Activated CD8-positive, alpha-beta memory T cell treated with anti-CD3 and anti-CD28 coated beads for 36 hours (primary cell): ENCODE measurements around the gene PIK3CD. TPM values are rescaled to one million over a fixed set of nuclear protein-coding genes. Genes with fewer than 3 reads are reported as not detected.

ENCODE experiments used
- CTCF ChIA-PET: fragments of 350-600 bp; sonication (Branson Sonifier 250); formaldehyde crosslinking; loops from one replicate; lab custom pipeline; 2021; ENCODE audit warnings: antibody characterized with exemption; lab: Charles Lee
- POLR2A ChIA-PET: fragments of 350-600 bp; sonication (Branson Sonifier 250); formaldehyde crosslinking; loops from one replicate; lab custom pipeline; 2021; ENCODE audit warnings: antibody characterized with exemption; lab: Charles Lee
- total RNA-seq, 2 experiments: library from RNA; stranded (reverse); gene quantifications; one replicate each; pipeline ENCODE4 v1.2.3, GENCODE V29; 2021

Gene PIK3CD
- total RNA-seq, 2 experiments from 2014 or later, result 150 to 153 TPM

DNA sequence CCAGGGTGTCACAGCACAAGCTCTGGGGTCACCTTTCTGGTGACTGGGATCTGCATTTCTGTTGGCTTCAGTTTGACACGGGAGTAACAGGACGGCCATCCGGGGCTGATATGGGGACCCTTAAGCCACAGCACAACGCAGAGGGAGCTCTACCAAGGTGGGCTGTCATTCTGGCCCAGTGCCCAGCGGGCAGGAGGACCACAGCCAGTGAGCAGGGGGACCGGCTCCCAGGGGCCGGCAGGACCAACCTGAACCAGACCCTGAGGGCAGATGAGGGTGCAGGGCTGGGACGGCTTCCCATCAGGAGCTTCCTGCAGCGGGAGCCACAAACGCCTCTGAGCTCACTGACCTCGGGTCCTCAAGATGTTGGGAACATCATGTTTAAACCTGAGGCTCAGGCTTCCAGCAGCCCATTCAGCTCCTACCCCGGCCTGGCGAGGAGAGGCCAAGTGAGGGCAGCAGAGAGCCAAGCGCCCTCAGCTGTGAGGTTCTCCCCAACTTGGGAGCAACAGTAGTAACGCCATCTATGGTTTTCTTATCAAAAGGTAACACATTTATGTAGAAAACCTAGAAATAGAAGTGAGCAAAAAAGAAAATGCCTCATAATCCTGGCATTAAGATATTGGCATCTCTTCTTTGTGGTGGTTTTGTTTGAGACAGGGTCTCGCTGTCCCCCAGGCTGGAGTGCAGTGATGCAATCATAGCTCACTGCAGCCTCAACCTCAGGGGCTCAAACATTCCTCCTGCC is 36.0 kb upstream of the PIK3CD start:
- ChIA-PET CTCF (interaction anchor here (0.5 to 2.0 kb wide), 11 partner anchors 8 to 168 kb away, joined by 3 to 8 read pairs (median 3); no protein-coding TSS in a partner anchor), POLR2A (interaction anchor here (0.7 kb wide), 1 partner anchor 1497 kb away, joined by 3 read pairs; no protein-coding TSS in a partner anchor)

DNA sequence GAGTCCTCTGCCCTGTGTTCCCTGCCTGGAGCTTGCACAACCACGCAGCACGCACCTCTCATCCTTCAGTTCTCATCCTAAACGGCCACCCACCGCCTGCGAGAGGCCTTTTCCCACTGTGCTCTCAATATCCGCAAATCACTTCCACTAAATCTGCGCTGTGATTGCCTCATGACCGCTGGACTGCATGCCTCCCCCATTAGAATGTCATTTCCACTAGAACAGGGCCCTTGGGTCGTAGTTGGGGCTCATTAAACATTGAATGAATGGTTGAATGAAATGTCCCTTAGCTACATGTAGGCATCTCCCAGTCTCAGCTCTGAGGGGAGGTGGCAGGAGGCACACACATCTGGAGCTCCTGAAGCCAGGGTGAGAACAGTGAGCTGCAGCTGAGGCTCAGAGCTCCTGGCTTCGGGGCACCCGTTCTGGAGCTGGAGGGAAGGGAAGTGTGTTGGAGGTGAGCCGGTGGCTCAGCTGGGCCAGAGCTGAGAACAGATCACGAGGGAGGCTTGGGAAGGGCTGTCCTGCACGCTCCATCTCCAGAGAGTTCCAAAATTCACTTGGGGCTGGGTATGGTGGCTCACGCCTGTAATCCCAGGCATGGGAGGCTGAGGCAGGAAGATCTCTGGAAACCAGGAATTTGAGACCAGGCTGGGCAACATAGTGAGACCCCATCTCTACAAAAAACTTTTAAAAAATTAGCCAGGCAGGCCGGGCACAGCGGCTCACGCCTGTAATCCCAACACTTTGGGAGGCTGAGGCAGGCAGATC is 32.4 kb upstream of the PIK3CD start:
- POLR2A ChIA-PET, result no interaction called here
- CTCF ChIA-PET, result no interaction called here

DNA sequence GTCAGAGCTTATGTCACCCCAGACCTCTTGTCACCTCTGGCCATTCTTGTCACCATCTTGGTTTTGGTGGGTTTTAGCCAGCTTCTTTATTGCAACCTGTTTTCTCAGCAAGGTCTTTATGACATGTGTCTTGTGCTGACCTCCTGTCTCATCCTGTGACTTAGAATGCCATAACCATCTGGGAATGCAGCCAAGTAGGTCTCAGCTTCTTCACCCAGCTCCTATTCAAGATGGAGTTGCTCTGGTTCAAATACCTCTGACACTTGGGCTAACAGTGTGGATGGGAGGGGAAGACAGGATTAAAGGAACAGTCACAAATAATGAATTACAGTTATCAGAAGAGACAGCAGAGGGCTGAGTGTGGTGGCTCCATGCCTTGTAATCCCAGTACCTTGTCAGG is 30.5 kb upstream of the PIK3CD start:
- POLR2A ChIA-PET, result no interaction called here
- CTCF ChIA-PET, result interaction anchor here (1.1 to 2.1 kb wide), 2 partner anchors 10 to 101 kb away, joined by 3 to 4 read pairs; no protein-coding TSS in a partner anchor

DNA sequence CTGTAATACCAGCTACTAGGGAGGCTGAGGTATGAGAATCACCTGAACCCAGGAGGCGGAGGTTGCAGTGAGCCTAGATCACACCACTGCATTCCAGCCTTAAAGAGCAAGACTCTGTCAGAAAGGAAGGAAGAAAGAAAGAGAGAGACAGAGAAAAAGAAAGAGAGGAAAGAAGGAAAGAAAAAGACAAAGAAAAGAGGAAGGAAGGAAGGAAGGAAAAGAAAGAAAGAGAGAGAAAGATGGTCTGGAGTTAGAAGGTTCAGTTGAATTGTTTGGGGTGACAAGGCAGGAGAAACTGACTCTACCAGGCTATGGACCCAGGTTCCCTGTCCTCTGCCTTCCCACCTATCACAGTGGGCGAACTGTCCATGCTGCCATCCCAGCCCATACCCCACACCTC is 27.4 kb upstream of the PIK3CD start:
- CTCF ChIA-PET, result interaction anchor here (0.8 kb wide), 1 partner anchor 9 kb away, joined by 3 read pairs; no protein-coding TSS in a partner anchor
- POLR2A ChIA-PET, result no interaction called here

DNA sequence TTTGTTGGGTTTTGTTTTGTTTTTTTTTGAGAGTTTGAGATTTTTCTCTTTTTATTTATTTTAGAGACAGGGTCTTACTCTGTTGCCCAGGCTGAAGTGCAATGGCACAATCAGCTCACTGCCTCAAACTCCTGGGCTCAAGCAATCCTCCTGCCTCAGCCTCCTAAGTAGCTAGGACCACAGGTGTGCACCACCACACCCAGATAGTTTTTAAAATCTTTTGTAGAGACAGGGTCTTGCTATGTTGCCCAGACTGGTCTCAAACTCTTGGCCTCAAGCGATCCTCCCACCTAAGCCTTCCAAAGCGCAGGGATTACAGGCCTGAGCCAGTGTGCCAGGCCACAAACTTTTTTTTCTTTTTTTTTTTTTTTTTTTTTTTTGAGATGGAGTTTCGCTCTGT is 26.5 kb upstream of the PIK3CD start:
- POLR2A ChIA-PET, result interaction anchor here (0.7 kb wide), 1 partner anchor 543 kb away, joined by 10 read pairs; no protein-coding TSS in a partner anchor
- CTCF ChIA-PET, result interaction anchor here (0.7 to 7.6 kb wide), 3 partner anchors 28 to 283 kb away, joined by 4 to 97 read pairs (median 21); partner anchors contain the start of gene PIK3CD

DNA sequence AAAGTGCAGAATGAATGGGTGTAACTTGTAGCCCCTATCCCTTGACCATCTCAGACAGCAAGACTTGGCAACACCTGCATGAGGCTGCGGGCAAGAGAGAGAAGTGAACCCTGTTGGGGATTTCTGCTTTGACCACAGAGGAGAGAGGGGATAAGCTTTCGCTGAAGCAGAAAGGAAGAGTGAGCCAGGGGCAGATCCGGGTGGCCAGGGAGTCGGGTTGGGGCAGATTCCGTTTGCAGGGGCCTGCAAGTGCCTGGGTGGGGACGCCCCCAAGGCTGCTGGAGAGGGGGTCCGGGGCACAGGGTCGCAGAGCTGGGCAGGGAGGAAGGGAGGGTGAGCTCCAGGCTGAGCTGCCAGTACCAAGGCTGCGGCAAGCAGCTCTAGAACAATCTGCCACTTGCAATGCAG is 25.3 kb upstream of the PIK3CD start:
- POLR2A ChIA-PET, result interaction anchor here (0.5 to 6.8 kb wide), 5 partner anchors 26 to 273 kb away, joined by 3 to 91 read pairs (median 5); partner anchors contain the start of gene PIK3CD
- CTCF ChIA-PET, result interaction anchor here (0.6 to 7.6 kb wide), 24 partner anchors 9 to 1123 kb away, joined by 3 to 97 read pairs (median 6); partner anchors contain the start of gene PIK3CD

DNA sequence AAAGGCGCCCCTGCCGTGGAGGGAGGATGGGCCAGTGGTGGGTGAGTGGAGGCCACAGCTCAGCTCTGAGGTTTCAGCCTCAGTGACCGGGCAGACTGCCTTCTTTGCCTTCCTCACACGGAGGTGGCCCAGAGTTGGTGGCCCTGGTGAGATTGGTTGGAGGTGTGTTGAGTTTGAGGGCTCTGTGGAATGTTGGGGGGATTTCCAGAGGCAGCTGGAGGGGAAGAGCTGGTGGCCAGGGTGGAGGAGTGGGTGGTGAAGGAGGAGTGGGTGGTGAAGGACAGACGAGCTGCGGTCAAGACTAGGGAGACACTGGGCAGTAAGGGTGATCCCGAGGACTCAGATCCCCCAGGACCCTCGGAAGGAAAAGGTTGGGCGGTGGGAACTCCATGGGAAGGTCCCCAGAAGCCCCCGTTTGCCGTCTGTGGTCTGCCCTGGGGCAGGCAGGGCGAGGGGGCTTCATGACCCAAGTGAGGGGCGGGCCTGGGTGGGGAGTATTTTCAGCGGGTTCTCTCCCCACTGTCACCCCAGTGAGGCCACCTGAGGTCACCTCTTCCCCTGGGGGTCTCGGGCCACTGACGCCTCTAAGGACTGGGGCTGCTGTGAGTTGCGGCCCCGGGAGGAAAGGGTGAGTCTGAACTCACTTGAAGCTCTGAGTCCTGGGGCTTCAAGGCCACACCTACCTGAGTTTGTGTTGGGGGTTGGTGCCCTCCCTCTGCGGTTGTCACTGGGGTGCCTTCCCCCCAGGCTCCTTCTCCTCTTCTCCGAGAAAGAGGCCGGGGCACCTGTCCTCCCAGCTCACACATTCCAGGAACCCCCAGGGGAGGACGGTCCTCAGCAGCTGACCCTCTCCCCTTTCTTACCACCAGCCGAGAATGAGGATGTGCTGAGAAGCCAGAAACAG is 22.7 kb upstream of the PIK3CD start:
- CTCF ChIA-PET, result interaction anchor here (0.5 to 7.6 kb wide), 17 partner anchors 12 to 286 kb away, joined by 3 to 97 read pairs (median 6); partner anchors contain the start of genes PIK3CD and TMEM201
- POLR2A ChIA-PET, result interaction anchor here (0.5 to 6.8 kb wide), 10 partner anchors 8 to 91 kb away, joined by 3 to 91 read pairs (median 4); partner anchors contain the start of gene PIK3CD

DNA sequence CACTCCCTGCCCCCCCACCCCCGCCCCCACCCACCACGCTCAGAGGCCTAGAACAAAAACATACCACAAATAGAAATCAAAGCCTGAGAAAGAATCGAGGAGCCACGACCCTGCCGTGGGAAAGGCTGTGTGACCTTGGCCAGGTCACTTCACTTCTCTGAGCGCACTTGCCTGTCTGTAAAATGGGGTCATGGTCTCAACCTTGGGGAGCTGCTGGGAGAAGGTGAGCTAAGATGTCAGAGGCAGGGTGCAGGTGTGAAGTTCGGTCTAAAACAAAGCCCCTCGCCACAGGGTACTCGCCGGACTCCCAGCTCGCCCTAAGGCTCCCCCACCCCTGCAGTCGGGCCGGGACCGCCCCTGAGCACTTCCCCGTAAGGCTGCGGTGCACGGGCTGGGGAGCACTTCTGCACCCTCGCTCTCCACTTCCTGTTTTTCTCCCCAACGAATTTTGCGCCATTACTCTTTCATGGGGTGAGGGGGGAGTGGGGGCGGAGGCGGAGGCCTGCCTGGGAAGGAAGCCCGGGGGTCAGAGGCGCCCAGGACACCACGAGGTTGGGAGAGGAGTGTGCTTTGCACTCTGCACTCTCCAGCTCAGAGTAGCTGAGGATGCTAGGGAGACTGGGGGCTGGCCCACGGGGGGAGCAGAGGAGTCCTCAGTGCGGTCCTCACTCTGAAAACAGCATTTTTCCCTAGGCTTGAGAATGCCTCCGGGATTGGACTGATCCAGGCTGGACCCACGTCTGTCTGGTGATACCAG is 21.9 kb upstream of the PIK3CD start:
- ChIA-PET CTCF (interaction anchor here (0.5 to 7.6 kb wide), 15 partner anchors 12 to 285 kb away, joined by 3 to 97 read pairs (median 6); partner anchors contain the start of genes PIK3CD and TMEM201), POLR2A (interaction anchor here (0.6 to 6.8 kb wide), 9 partner anchors 7 to 90 kb away, joined by 3 to 91 read pairs (median 4); partner anchors contain the start of gene PIK3CD)

DNA sequence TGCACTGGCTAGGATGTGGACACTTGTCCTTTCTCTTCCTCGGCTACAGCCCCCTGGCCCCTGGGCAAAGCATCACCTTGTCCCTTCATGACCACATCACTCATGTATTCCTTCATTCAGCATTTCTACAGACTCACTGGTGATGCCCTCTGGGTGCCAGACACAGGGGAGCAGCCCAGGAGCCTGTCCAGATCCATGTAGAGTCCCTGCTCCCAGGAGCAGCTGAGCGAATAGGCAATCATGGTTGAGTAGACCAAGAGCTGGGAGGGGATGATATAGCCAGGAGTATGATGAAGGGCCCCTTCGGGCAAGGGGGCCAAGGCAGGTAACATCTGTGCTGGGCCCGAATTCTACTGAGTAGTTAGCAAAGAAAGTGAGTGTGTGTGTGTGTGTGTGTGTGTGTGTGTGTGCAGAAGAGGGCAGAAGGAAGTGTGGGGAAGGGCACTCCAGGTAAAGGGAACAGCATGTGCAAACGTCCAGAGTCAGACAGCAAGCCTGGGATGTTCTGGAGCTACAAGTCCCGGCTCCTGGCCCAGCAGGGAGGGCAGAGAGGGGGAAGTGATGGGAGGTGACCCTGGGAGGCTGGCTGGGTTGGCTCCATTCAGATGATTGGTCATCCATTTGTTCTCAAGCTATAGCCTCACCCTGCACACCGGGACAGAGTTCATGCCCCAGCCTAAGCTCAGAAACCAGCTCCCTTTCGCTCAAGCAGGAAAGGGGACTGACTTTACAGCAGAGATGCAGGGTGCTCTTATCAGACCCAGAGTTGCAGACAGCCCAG is 21.0 kb upstream of the PIK3CD start:
- CTCF ChIA-PET, result interaction anchor here (0.6 to 7.6 kb wide), 9 partner anchors 10 to 243 kb away, joined by 3 to 97 read pairs (median 39); partner anchors contain the start of gene PIK3CD
- POLR2A ChIA-PET, result interaction anchor here (0.6 to 6.8 kb wide), 4 partner anchors 10 to 85 kb away, joined by 3 to 91 read pairs (median 4); partner anchors contain the start of gene PIK3CD

DNA sequence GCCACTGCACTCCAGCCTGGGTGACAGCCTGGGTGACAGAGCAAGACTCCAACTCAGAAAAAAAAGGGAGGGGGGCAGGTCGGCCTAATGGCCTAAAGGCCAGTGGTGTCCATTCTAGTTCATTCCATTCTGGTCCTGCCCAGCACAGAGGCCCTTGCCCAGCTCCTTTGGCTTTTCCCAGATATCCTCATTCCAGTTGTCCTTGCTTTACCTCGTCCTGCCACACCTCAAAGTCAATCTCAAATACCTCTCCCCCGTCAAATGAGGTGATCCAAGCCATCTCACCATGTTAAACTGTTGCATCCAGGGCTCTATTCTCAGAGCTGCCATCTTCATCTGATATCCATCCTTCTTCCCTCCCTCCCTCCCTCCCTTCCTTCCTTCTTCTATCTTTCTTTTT is 19.9 kb upstream of the PIK3CD start:
- CTCF ChIA-PET, result interaction anchor here (6.1 to 7.6 kb wide), 2 partner anchors 10 to 22 kb away, joined by 70 to 97 read pairs; partner anchors contain the start of gene PIK3CD
- POLR2A ChIA-PET, result interaction anchor here (1.0 to 6.8 kb wide), 2 partner anchors 21 to 84 kb away, joined by 3 to 91 read pairs; partner anchors contain the start of gene PIK3CD

DNA sequence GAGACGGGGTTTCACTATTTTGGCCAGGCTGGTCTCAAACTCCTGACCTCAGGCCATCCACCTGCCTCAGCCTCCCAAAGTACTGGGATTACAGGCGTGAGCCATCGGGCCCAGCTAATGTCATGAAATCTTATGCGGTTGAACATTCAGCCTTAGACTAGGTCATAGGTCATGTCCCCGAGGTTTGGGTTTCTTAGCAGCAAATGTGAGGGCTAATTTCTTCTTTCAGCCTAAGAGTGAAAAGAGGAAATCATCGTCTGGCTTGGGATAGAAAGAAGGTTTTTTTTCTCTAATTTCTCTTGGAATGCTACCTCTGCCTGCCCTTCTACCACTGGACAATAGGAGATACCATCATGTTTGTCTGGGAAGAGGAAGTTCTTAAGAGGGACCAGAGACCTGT is 18.0 kb upstream of the PIK3CD start:
- POLR2A ChIA-PET, result no interaction called here
- CTCF ChIA-PET, result interaction anchor here (0.6 kb wide), 1 partner anchor 46 kb away, joined by 3 read pairs; no protein-coding TSS in a partner anchor

DNA sequence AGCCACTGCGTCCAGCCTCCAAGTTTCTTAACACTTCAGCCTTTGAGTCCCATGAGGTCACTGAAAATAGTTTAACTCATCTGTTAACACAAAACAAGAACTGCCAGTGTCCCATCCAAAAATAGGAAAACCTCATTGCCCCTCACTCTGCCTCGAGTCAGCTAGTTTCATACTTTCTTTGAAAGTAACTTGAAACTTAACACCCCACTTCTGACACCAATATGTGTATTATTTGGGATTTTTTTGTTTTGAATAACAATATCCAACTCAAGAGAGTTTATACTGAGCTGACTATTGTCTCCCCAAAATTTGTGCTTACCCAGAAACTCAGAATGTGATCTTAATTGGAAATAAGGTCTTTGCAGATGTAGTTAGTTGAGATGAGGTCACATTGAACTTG is 16.9 kb upstream of the PIK3CD start:
- ChIA-PET POLR2A (interaction anchor here (0.6 kb wide), 1 partner anchor 195 kb away, joined by 3 read pairs; no protein-coding TSS in a partner anchor), CTCF (interaction anchor here (0.8 to 1.4 kb wide), 2 partner anchors 87 kb away, joined by 3 to 5 read pairs; no protein-coding TSS in a partner anchor)

DNA sequence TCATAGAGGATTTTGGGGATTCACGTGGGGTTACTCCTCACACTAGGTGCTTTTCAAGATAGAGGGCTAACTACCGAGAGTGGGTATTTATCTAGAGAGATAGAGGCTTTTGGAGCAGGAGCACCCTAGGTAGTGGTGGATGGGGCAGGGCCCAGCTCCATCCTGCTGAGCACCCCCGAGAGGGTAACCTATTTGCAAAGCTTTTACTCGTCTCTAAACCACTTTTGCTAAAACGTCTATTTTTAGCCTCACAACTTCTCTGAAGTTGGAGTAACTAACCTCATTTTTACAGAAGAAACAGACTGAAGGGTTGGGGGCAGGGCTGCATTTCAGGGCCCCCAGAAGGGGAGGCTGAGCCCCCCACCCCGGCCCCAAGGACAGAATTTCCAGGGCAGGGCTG is 12.3 kb upstream of the PIK3CD start:
- CTCF ChIA-PET, result interaction anchor here (9.4 kb wide), 1 partner anchor 11 kb away, joined by 70 read pairs; no protein-coding TSS in a partner anchor
- POLR2A ChIA-PET, result interaction anchor here (0.7 kb wide), 1 partner anchor 8 kb away, joined by 7 read pairs; no protein-coding TSS in a partner anchor

DNA sequence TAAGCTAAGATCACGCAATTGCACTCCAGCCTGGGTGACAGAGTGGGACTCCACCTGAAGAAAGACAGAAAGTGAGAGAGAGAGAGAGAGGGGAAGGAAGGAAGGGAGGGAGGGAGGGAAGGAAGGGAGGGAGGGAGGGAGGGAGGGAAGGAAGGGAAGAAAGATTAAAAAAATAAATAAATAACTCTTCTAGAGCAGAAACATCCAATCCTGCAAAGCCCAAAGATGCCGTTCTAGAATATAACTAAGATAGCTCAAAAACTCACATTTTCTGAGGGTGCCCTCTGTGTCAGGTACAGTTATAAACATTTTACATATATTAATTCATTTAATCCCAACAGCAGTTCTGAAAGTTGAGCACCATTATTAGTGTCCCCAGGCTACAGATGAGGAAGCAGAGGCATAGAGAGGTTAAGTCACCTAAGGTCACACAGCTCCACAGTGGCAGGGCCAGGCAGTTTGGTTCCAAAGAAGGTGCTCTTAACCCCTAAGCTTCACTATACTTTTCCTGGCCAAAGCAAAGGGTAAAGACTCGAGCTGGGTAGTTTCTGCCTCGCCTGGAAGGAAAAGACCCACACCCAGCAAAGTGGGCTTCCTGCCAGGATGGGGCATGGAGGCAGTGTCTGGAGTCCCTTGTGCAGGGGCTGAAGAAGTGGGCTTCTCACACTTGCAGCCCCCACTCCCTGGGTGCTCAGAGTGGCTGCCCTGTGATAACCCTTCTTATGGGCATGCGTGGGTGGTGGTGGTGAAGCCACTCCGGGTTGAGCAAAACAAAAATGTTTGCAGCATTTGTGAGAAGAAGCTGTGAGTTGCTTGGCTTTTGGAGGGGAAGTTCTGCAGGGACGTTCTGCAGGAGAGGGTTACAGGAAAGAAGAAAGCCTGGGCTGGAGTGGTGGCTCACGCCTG is 7.9 kb upstream of the PIK3CD start:
- POLR2A ChIA-PET, result interaction anchor here (1.1 to 1.6 kb wide), 2 partner anchors 10 to 14 kb away, joined by 4 to 20 read pairs; no protein-coding TSS in a partner anchor
- CTCF ChIA-PET, result interaction anchor here (1.1 to 9.4 kb wide), 4 partner anchors 11 to 225 kb away, joined by 3 to 70 read pairs (median 7); no protein-coding TSS in a partner anchor

DNA sequence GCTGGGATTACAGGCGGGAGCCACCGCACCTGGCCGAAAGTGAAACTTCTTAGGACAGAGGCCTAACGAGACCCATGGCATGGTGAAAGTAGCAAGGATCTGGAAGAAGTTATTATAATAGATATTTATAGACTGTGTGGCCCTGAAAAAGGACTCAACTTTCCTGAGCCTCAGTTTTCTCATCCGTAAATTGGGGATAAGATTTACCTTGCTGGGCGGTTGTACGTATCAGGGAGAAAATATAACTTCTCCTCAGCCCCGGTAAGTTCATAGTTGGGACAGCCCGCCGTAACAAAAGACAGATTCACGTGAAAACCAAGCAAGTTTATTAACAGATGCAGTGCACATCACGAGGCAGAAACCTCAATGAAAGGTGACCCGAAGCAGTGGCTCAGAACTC is 5.5 kb upstream of the PIK3CD start:
- POLR2A ChIA-PET, result interaction anchor here (2.3 kb wide), 1 partner anchor 17 kb away, joined by 5 read pairs; no protein-coding TSS in a partner anchor
- CTCF ChIA-PET, result interaction anchor here (0.7 to 9.4 kb wide), 3 partner anchors 15 to 75 kb away, joined by 4 to 70 read pairs (median 10); no protein-coding TSS in a partner anchor
